ENCODE measurements around the gene TGFBRAP1.
"Not testable (repeated sequence)": the region's sequence is repeated elsewhere in the genome, so short reads cannot be mapped to it uniquely, and the experiment has no call there.

The TGFBRAP1 gene

DNA sequence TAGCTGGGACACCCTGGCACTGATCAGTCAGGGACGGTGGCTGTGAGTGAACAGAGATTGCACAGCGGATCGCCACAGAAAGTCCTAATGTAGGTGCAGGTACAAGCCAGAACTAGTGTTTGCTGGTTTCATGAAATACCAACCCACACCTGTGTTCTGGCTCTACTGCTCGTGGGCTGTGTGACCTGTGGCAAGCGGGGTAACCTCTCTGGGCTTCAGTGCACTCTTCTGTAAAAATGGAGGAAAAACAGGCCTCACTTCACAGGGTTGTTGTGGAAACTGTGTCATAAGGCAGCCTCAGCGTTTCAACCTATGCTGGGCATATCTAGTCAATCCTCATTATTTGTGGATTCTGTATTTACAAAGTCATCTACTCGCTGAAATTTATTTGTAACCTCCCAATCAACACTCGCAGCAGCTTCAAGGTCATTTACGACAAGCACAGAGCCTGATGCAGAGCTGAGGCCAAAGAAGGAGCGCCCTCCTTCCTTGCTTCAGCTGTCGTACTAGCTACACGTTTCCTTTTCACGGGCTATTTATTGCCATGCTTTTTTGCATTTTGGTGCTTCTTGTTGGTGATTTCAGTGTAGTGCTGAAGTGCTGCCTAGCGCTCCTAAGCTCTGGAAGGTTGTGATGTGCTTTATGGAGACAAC, 58.0 kb downstream of the TGFBRAP1 start:
- DNase-seq = no peak

DNA sequence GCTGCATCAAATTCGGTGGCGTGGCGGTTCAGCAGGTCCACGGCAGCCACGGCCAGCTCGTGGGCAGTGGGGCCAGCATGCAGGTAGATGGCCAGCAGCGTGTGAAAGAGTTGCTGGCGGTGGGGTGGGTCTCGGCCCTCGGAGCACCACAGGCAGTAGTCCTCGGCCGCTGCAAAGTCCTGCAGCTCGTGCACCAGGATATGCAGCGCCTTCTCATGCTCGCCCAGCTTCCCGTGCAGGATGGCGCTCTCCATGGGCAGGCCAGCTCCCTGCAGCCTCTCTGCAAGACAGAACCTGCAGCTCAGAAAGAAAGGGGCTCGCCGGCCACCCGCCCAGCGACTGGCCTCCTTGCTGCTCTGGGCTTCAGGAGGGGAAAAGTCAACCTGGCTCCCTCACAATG, 60.1 kb downstream of the TGFBRAP1 start:
- DNase-seq = no peak

DNA sequence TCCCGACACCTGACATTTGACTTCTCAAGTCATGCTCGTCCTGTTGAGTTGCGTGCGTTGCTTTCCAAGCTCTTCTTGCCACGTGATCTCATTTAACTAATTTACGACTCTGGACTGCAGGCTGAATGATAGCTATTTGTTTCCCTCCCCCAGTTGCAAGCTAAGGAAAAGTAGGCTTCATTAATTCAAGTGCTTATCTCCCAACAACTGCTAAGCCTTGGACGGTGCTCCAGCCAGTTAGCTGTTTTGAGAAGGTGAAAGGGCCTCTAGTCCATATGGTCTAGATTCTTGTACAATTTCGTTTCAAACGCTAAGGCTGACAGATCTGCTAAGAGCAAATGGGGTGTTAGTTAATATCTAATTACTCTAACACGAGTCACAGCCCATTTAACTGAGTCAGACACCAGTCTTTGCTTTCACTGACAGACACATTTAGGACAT, 66.9 kb downstream of the TGFBRAP1 start:
- DNase-seq = no peak

DNA sequence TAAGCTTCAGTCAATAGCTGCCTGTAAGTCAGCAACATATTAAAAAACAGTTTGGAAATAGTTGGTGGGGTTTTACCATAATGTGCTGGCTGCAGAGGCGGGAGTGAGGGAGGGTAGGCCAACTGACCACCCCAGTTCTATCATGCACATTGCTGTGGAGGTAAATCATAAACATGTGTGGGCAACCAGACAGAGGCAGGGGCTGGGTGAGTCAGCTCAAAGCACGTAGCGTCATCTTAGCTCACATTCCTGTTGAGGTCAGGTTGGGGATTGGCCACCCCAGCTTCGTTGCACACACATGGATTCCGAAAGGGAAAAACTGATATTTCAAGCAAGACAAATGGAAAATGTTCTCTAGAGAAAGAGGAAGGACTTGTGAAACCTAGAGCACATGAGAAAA, 68.5 kb downstream of the TGFBRAP1 start:
- peak; percentile 11 for DNase-seq

DNA sequence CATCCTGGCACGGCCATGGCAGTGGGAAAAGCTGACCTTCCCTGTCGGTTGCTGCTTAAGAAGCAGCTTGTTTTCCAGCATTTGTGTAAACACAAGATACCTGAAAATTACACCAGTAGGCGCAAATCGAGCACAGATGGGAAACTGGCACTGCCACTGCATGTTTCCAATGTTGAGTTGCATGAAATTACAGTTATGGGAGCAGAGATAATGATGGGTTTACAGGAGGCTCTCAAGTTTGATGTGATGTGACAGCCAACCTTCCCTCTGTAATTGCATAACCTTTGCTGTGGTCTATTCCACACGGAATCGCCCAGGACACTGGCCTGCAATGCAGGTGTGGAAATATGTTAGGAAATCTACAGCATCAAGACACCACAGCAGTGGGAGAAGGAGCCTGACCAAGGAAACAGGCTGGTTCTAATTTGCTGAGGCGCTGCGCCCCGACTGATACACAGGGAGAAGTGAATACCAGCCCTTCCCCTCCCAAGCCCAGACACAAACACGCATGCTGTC, 70.6 kb downstream of the TGFBRAP1 start:
- DNase-seq = no peak

DNA sequence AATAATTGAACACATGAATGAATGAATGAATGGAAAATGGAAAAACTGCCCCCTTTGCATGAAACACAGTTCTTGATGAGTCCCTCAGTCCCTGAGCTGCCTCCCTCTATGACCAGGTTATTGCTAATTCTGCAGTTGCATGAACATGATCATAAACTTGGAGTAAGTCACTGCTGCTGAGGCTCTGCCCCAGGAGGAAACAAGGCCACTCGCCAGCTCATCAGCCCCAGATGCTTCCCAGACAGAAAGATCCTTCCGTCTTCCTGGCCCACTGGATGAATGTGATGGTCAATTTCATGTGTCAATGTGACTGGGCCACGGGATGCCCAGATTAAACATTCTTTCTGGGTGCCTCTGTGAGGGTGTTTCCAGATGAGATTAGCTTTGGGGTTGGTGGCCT, 71.6 kb downstream of the TGFBRAP1 start:
- DNase-seq = no peak

DNA sequence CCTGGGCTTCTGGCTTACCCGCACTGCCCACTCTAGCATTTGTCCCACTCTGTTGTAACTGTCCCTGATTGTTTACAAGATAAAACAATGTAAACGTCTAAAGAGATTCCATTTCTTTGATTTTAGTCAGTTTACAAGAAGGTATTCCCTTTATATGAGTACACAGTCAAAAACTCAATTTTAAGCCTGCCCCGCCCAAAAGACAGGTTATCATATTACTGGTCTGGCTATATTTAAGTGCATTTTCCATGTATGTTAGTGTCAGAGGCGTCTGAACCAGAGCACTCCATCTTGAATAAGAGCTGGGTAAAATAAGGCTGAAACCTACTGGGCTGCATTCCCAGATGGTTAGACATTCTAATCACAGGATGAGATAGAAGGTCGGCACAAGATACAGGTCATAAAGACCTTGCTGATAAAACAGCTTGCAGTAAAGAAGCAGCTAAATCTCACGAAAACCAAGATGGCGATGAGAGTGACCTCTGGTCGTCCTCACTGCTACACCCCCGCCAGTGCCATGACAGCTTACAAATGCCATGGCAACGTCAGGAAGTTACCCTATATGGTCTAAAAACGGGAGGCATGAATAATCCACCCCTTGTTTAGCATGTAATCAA, 73.0 kb downstream of the TGFBRAP1 start:
- DNase-seq = no peak

DNA sequence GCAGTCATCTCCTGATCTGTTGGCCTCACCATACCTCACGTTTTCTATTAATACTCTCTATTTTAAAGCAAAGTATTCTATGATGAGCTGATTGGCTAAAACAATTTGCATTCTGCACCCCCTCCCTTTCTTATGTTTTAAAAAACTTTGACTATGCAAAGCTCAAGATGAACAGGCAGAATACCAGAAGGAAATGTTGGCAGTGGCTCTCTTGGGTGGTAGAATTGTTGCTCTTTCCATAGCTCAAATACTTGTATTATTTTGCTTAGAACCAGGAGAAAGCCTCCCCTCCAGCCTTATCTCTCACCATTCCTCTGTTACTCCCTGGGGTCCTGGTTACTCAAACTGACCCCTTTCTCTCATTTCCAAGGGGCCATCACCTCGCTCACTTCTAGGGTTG, 73.6 kb downstream of the TGFBRAP1 start:
- DNase-seq = no peak

DNA sequence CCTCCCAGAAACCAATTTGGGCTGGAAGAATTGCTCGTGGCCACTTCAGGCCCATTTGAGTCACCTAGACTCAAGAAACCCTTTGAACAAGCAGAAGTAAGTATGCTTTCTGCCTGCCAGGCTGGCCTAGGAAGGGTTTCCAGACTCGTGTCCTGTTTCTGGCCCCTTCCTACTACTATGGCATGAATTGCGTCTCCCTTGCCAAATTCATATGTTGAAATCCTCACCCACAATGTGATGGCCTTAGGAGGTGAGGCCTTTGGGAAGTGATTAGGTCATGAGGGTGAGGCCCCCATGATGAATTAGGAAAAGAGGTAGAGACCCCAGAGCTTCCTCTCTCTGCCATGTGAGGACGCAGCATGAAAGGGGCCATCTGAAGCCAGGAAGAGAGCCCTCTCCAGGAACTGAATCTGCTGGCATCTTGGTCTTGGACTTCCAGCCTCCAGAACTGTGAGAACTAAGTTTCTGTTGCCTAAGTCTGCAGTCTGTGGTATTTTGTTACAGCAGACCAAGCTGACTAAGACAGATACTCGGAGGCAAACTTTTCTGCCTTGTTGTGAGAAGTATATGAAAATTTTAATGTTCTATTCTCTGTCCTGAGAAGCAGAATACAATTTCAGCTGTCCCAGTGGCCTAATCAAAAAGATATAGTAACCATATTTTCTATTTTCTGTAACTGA, 74.9 kb downstream of the TGFBRAP1 start:
- DNase-seq = no peak

DNA sequence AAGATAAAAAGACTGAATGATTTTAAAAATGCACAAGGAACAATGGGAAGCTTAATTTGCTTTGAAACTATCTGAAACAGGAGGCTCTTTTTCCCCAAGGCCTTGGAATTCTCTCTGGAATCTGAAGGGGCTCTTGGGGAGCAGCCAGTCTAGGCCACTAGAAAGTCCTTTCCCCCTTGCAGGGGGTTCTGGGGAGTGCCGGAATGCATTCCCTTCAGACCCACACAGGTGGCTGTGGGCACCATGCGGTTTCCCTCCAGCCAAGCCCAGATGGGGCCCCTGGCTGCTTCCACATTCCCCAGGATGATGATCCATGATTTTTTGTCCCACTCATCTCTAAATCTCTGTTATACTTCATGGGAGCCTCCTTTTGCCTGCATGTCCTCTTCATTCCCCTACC, 77.3 kb downstream of the TGFBRAP1 start:
- DNase-seq = no peak

DNA sequence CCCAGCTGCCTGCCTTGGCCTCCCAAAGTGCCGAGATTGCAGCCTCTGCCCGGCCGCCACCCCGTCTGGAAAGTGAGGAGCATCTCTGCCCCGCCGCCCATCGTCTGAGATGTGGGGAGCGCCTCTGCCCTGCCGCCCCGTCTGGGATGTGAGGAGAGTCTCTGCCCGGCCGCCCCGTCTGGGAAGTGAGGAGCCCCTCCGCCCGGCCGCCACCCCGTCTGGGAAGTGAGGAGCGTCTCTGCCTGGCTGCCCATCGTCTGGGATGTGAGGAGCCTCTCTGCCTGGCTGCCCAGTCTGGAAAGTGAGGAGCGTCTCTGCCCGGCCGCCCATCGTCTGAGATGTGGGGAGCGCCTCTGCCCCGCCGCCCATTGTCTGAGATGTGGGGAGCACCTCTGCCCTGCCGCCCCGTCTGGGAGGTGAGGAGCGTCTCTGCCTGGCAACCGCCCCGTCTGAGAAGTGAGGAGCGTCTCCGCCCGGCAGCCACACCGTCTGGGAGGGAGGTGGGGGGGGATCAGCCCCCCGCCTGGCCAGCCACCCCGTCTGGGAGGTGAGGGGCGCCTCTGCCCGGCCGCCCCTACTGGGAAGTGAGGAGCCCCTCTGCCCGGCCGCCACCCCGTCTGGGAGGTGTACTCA, 78.4 kb downstream of the TGFBRAP1 start:
- DNase-seq = not testable (repeated sequence)

DNA sequence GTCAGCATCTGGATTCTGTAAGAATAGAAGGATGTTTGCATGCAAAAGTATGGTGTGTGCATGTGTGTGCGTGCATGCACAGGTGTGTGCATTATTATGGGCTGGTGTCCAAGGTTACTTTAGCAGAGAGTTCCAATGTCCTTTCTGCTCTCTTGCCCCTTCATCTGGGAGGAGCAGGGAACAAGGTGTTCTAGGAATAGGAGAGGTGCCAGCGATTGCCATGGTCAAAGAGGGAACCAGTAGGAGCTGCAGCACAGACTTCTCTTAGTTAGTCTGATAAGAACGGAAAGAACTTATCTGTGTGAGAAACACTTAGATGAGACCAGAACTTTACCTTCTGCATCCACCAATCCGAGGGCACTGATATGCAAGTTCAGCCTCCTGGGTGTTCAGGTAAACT, 79.6 kb downstream of the TGFBRAP1 start:
- no peak for DNase-seq

DNA sequence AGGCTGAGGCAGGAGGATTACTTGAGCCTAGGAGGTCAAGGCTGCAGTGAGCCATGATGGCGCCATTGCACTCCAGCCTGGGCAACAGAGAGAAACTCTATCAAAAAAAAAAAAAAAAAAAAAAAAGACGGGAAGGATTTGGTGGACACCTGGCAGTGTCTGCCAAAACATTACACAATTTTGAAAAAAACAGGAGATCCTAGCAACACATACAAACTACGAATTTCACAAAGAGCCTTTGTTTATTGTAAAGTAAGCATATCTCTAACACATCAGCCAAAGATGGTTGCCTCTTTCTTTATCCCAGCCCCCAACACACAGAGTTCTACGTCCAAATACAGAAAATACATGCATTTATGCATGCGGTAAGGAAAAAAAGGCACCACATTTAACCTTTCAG, 80.4 kb downstream of the TGFBRAP1 start:
- DNase-seq = no peak

DNA sequence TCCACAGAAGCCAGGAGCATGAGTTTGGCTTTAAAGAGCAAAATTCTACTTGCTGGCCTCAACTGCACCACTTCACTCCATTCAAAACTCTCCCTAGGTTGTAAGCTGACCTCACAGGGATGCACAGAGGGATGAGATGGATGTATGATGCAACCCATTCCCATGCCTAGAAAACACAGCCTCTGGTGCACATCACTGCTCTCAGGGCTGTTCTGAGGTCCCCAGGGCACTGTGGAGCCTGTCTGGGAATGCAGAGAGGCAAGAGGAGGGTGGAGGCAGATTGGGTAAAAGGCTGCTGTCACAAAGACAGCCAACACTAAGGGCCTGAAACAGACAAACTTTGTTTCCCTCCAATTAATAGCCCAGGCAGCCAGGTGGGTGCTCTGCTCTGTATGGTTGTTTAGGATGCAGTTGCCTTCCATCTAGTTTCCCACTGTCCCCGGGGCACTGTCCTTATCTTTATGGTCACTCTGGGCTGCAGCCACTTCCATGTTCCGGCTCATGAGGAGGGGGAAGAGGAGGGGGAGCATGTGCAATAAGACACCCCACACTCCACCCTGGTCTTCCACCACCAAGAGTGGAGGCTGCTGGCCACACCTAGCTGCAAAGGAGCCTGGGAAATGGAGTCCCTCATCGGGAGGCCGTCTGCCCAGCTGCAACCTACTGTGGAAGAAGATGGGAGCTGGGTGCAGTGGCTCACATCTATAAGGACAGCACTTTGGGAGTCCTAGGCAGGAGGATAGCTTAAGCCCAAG, 81.0 kb downstream of the TGFBRAP1 start:
- DNase-seq = no peak

DNA sequence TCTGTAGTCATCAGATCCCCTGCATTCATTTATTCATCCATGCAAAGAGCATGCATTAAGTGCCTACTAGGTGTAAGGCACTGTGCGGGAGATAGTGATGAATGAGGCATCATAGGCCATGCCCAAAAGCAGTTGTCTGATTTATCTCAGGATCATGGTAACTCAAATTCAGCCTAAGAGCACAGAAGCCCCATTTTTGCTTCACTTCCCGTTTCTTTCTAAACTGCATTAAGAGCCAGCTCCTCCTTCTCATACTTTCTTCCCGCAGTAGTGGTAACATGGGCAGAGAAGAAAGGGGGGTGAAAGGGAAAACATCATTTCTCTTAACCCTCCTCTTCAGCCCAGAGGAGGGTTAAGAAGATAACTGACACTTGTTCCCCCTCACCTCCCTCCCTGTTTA, 85.1 kb downstream of the TGFBRAP1 start:
- no peak for DNase-seq

DNA sequence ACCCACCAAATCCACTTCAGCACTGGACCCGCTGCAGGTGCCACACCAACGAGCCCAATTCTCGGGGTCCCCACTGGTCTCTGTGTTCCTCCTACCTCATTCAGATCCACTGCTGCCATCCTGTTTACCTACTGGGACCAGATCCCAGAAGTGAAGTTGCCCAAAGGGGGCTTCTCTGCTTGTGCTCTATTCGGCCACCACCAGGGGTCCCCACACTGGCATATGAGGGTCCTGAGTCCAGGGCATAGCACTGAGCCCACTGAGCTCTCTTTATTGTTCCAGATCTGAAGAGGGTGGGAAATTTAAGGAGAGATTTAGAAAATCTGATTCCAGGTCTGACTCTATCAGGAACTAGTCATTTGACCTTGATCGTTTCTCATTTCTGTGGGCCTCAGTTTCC, 85.6 kb downstream of the TGFBRAP1 start:
- no peak for DNase-seq

DNA sequence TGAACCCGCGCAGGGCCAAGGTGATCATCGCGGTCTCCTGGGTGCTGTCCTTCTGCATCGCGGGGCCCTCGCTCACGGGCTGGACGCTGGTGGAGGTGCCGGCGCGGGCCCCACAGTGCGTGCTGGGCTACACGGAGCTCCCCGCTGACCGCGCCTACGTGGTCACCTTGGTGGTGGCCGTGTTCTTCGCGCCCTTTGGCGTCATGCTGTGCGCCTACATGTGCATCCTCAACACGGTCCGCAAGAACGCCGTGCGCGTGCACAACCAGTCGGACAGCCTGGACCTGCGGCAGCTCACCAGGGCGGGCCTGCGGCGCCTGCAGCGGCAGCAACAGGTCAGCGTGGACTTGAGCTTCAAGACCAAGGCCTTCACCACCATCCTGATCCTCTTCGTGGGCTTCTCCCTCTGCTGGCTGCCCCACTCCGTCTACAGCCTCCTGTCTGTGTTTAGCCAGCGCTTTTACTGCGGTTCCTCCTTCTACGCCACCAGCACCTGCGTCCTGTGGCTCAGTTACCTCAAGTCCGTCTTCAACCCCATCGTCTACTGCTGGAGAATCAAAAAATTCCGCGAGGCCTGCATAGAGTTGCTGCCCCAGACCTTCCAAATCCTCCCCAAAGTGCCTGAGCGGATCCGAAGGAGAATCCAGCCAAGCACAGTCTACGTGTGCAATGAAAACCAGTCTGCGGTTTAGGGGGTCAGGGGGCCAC, 87.1 kb downstream of the TGFBRAP1 start:
- DNase-seq = no peak

DNA sequence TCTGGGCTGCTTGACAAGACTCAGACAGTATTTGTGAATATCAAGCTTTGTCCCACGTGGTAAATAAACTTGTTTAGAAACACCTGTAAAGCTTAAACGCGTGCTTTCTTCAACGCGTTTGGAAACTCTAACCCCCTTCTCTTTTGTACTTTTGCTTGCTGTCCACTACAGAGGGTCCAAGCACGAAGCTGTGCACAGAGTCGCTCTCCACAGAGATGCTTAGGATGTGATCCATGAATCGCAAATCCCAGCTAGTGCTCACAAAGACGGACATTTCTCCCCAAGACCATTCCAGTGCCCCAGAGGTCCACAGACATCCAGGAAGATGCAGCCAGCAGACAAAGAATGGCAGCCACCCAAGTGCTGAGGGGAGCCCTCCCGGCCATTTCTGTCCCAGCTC, 88.1 kb downstream of the TGFBRAP1 start, which contains the start of gene GPR45:
TSS of gene GPR45 (plus strand) at position 301 of the 400 bp plus-strand sequence. CDS start 116 bp downstream, outside the sequence.
- DNase-seq = no peak

DNA sequence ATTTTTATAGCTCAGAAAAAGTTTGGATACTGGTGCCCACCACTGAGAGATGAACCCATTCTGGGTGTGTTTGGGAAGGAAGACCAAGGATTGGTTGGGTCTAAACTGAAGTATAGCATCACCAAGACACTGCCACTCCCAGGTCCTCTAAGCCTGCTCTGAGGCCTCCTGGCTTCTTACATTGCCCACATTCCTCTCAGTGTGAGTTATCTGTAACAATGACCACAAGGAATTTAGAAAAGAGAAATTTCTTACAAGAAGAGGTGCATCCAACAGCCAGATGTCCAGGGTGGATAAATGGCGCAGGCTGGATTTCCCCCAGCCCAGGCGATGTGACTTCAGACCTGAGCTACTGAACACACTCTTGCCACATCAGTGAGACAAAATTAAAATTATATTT, 89.6 kb downstream of the TGFBRAP1 start:
- DNase-seq = peak; percentile 54

DNA sequence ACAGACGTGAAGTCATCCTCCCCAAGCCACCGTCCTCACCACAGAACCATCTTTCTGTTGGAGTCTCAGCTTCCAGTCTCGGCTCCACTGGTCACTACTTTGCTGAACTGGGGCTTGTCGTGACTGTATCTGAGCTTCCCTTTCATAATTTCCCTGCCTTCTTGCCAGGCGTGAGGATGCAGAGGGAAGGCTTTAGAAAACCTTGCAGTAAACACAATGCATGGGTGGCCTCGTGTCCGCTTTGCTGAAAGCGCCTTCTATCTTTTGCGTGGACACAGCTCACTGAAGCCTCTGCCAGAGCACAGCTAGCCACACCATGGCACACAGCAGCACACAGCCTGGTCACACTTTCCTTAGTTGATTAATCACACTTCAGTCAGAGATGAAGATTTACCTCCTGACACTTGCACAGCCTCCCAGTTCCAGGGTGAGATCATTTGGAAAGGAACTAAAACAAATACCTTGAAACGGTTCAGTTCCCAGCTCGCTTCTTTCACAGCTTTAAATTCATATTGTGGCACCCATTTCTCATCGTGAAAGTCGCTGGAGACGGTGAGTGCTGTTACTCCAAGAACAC, 90.8 kb downstream of the TGFBRAP1 start:
- no peak for DNase-seq

DNA sequence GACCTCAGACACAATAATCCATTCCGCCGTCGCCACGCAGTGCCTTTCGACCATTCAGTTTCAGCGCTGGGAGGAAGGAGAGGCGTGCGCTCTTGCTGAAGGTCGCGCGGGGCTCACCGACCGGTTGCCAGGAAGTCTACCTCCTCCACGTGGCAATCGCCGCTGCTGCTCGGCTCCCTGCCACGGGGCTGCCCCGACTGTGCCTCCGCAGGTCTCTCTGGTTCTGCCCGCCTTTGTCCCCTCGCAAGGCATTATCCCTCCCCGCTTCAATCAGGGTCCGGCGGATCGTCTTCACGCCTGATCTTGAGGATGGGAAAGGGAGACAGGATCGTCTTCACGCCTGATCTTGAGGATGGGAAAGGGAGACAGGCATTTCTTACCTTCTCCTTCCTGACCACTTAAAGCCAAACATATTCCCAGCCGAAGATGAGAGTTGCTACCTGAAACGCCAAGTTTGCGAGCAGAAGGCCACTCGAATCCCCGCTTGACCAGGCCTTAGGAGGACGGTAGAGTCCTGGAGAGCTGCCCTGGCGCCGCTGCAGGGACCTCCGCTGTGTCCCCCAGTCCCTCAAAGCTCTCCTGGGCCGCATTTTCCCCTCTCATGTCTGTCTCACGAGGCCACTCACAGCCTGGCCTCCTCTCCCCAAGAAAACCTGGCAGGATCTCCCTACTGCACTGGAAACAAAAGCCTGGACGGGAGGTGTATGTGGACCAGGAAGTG, 92.3 kb downstream of the TGFBRAP1 start:
- no peak for DNase-seq

All from T1000 (cell line).